Activated T-helper 2 cell treated with anti-CD3 and anti-CD28 coated beads, Interferon-gamma antibody, Interleukin-2, Interleukin-4, amounts not matched to agents 10 μg/mL and 5 μg/mL and 100 μg/mL, durations not matched to agents 14 hours and 24 hours and 36 hours (primary cell): Measurements from ENCODE around the gene CAMTA1. TPM values are rescaled to one million over a fixed set of nuclear protein-coding genes. Genes with fewer than 3 reads are reported as not detected.

ENCODE experiments used
- DNase-seq: peaks from one replicate; pipeline ENCODE4 v3.0.0; 2021; ENCODE audit warnings: low spot score
- H3K27ac Mint-ChIP-seq: one replicate; pipeline ENCODE4 v1.8.0; 2021; ENCODE audit warnings: mixed read lengths
- H3K27me3 Mint-ChIP-seq: one replicate; pipeline ENCODE4 v1.8.0; 2021; ENCODE audit warnings: low read depth, mixed read lengths
- H3K36me3 Mint-ChIP-seq: one replicate; pipeline ENCODE4 v1.8.0; 2021; ENCODE audit warnings: low read depth, mixed read lengths
- H3K4me1 Mint-ChIP-seq: one replicate; pipeline ENCODE4 v1.8.0; 2021; ENCODE audit warnings: low read depth, mixed read lengths
- H3K4me3 Mint-ChIP-seq: one replicate; pipeline ENCODE4 v1.8.0; 2021; ENCODE audit warnings: low read depth, mild to moderate bottlenecking, moderate library complexity, mixed read lengths
- H3K9me3 Mint-ChIP-seq: one replicate; pipeline ENCODE4 v1.8.0; 2021; ENCODE audit warnings: mixed read lengths
- intact Hi-C: fragments of 100-400 bp; cut with micrococcal nuclease; formaldehyde crosslinking; loops from one replicate; pipeline ENCODE4 v1.15.1; 2023
- total RNA-seq: library from RNA; stranded (reverse); gene quantifications from 2 replicates; pipeline ENCODE4 v1.2.3, GENCODE V29; 2022

Gene CAMTA1
- total RNA-seq, 1 donor from 2014 or later, result 62.9 TPM

- H3K27ac Mint-ChIP-seq, result no peak overlapping the region
- no peak for DNase-seq
- H3K9me3 Mint-ChIP-seq, result no peaks in the 10 kb centered on the region
- no peaks in the 10 kb centered on the region for H3K36me3 Mint-ChIP-seq
- intact Hi-C loops, result no loop called here
- no peaks in the 10 kb centered on the region for H3K27me3 Mint-ChIP-seq
- H3K4me3 Mint-ChIP-seq, result no peak overlapping the region
- no peaks in the 10 kb centered on the region for H3K4me1 Mint-ChIP-seq
Measured at GRCh38 chr1:7346600-7347570, 561.6 kb downstream of the CAMTA1 start.

GRCh38 chr1:7348073-7348472 lies 562.8 kb downstream of the CAMTA1 start:
- Mint-ChIP-seq H3K9me3 (no peaks in the 10 kb centered on the region), H3K4me3 (no peak overlapping the region), H3K4me1 (no peaks in the 10 kb centered on the region), H3K27me3 (no peaks in the 10 kb centered on the region), H3K36me3 (no peaks in the 10 kb centered on the region), H3K27ac (no peak overlapping the region)
- intact Hi-C loops, result no loop called here
- DNase-seq, result no peak

DNA sequence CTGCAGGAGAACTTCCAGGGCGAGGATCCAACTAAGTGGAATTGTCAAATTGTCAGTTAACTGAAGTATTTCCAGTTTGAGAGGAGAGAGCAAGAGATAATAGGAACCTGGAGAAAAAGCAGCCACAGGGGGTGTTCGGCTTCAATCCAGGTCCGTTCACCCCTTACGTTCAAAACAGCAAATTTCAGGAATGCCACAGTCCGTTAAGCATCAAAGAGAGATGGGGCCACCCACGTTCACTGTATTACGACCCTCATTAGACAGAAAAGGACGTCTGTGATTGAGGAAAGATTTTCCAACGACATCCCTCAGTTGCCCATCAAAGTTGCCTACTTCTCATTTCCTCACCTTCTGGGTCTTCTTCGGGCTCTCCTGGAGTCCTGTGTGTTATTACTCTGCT lies 563.3 kb downstream of the CAMTA1 start:
- Mint-ChIP-seq H3K4me1 (no peaks in the 10 kb centered on the region), H3K27ac (no peak overlapping the region), H3K36me3 (no peaks in the 10 kb centered on the region), H3K4me3 (no peak overlapping the region), H3K9me3 (no peaks in the 10 kb centered on the region), H3K27me3 (no peaks in the 10 kb centered on the region)
- intact Hi-C loops, result no loop called here
- DNase-seq, result no peak

DNA sequence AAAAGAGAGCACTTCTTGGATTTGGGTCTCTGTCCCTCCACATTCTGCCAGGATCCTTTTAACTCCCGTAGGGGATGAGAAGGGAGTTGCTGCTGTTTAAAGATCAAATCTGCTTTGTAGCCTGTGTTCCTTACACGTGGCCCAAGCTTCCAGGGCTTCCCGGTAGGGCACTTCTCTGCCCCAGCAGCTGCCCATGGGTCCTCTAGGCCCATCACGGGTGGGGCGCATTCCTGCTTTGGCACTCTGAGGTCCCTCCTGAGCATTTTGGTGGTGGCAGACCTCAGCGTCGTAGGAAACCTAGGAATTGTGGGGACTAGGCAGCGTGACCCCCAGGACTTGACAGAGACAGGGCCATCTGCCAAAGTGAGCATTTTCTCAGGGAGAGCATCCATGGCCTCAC lies 565.5 kb downstream of the CAMTA1 start:
- intact Hi-C loops, result no loop called here
- no peak for DNase-seq
- Mint-ChIP-seq H3K4me3 (no peak overlapping the region), H3K36me3 (no peaks in the 10 kb centered on the region), H3K9me3 (no peaks in the 10 kb centered on the region), H3K27ac (no peak overlapping the region), H3K4me1 (no peaks in the 10 kb centered on the region), H3K27me3 (no peaks in the 10 kb centered on the region)

GRCh38 chr1:7351649-7352048 lies 566.4 kb downstream of the CAMTA1 start:
- Mint-ChIP-seq H3K4me1 (no peaks in the 10 kb centered on the region), H3K27ac (no peak overlapping the region), H3K36me3 (no peaks in the 10 kb centered on the region), H3K9me3 (no peaks in the 10 kb centered on the region), H3K4me3 (no peak overlapping the region), H3K27me3 (no peaks in the 10 kb centered on the region)
- intact Hi-C loops, result no loop called here
- no peak for DNase-seq

DNA sequence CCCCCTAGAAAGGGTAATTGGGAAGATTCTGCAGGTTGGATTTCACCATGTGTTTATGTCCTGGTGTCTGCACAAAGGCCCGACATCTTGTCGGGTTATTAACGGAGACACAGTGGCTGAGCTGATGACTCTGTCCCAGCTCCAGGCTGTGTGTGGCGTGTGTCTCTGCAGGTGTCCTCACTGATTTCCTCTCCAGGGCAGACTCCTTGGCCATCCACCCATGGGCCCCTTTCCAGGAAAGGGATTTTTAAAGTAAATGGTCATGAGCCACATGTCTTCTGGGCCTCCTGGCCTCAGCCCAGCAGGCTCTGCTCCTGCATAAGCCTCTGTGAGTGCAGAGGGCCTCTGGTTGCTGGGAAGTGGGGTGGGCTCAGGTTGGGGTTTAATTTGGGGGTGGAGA lies 567.1 kb downstream of the CAMTA1 start:
- H3K27ac Mint-ChIP-seq, result no peak overlapping the region
- DNase-seq, result no peak
- H3K36me3 Mint-ChIP-seq, result no peaks in the 10 kb centered on the region
- no peak overlapping the region for H3K4me3 Mint-ChIP-seq
- no peaks in the 10 kb centered on the region for H3K4me1 Mint-ChIP-seq
- H3K27me3 Mint-ChIP-seq, result no peaks in the 10 kb centered on the region
- no peaks in the 10 kb centered on the region for H3K9me3 Mint-ChIP-seq
- intact Hi-C loops, result no loop called here

DNA sequence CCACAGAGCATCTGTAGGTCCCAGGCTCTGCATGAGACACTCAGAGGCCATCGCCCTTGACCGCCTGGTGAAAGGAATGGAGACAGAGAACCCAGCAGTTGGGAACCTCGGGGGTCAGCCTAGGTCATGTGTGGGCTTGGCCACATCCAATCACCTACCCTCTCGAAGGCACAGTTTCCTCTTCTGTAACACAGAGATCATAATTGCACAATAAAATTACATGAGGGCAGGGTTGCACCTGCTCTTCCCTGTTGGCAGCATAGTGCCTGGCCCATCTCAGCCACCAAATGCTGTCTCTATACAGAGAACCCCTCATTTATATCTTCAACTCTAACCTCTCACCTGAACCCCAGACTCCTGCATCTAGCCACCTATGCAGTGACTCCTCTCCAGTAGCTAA lies 567.7 kb downstream of the CAMTA1 start:
- H3K27me3 Mint-ChIP-seq, result no peaks in the 10 kb centered on the region
- no peaks in the 10 kb centered on the region for H3K36me3 Mint-ChIP-seq
- intact Hi-C loops, result no loop called here
- H3K4me1 Mint-ChIP-seq, result no peaks in the 10 kb centered on the region
- no peaks in the 10 kb centered on the region for H3K9me3 Mint-ChIP-seq
- no peak overlapping the region for H3K4me3 Mint-ChIP-seq
- DNase-seq, result no peak
- H3K27ac Mint-ChIP-seq, result no peak overlapping the region

DNA sequence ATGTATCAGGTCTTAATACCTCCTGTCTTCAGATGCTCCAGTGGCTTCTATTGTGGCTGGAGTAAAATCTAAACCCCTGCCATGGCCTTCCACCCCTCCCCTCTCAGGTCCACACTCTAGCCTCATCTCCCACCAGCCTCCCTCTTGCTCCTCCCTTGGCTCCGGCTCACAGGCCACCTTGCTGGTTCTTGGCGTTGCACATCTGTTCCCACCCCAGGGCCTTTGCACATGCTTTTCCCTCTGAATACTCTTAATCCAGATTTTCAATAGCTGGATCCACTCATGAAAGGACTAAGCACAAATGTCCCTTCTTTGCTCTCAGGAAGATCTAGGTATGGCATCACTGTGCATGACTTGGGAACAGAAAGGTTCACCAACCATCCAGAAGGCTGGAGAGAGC lies 570.4 kb downstream of the CAMTA1 start:
- no peak overlapping the region for H3K4me3 Mint-ChIP-seq
- intact Hi-C loops, result no loop called here
- no peak for DNase-seq
- H3K36me3 Mint-ChIP-seq, result no peaks in the 10 kb centered on the region
- no peak overlapping the region for H3K27ac Mint-ChIP-seq
- no peaks in the 10 kb centered on the region for H3K27me3 Mint-ChIP-seq
- H3K9me3 Mint-ChIP-seq, result no peaks in the 10 kb centered on the region
- H3K4me1 Mint-ChIP-seq, result no peaks in the 10 kb centered on the region

- Mint-ChIP-seq H3K4me1 (no peaks in the 10 kb centered on the region), H3K27ac (no peak overlapping the region), H3K36me3 (no peaks in the 10 kb centered on the region), H3K4me3 (no peak overlapping the region), H3K9me3 (no peaks in the 10 kb centered on the region), H3K27me3 (no peaks in the 10 kb centered on the region)
- intact Hi-C loops, result no loop called here
- DNase-seq, result no peak
Measured at GRCh38 chr1:7356079-7356478, 570.8 kb downstream of the CAMTA1 start.

- H3K4me3 Mint-ChIP-seq, result no peak overlapping the region
- intact Hi-C loops, result no loop called here
- no peaks in the 10 kb centered on the region for H3K27me3 Mint-ChIP-seq
- H3K9me3 Mint-ChIP-seq, result no peaks in the 10 kb centered on the region
- H3K27ac Mint-ChIP-seq, result no peak overlapping the region
- DNase-seq, result no peak
- no peaks in the 10 kb centered on the region for H3K36me3 Mint-ChIP-seq
- H3K4me1 Mint-ChIP-seq, result no peaks in the 10 kb centered on the region
Measured at GRCh38 chr1:7358425-7358824, 573.2 kb downstream of the CAMTA1 start.

DNA sequence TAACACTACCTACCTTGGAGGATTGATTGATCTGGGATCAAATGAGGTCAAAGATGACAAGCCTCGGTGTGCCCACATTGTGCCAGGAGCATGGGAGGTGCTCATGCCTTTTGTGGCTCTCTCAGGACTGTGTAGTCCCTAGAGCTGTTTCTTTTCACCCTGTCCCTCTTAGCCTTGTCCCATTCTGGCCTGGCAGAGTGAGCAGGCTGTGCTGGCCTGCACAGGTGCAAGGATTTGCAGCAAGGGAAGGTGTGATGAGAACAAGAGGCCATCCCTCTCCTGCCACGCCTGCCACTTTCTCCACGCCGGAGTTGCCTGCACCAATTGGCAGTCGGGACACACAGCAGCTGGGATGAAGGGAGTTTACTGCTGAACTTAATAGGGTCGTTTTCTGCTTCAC lies 575.3 kb downstream of the CAMTA1 start:
- no peak for DNase-seq
- intact Hi-C loops, result no loop called here

GRCh38 chr1:7362947-7363346 lies 577.7 kb downstream of the CAMTA1 start:
- no peaks in the 10 kb centered on the region for H3K4me1 Mint-ChIP-seq
- intact Hi-C loops, result no loop called here

More for the DNA sequence above, 575.3 kb downstream of the CAMTA1 start:
- no peaks in the 10 kb centered on the region for H3K4me1 Mint-ChIP-seq
- no peaks in the 10 kb centered on the region for H3K9me3 Mint-ChIP-seq
- no peaks in the 10 kb centered on the region for H3K36me3 Mint-ChIP-seq
- no peak overlapping the region for H3K27ac Mint-ChIP-seq
- H3K27me3 Mint-ChIP-seq, result no peaks in the 10 kb centered on the region
- no peak overlapping the region for H3K4me3 Mint-ChIP-seq

DNA sequence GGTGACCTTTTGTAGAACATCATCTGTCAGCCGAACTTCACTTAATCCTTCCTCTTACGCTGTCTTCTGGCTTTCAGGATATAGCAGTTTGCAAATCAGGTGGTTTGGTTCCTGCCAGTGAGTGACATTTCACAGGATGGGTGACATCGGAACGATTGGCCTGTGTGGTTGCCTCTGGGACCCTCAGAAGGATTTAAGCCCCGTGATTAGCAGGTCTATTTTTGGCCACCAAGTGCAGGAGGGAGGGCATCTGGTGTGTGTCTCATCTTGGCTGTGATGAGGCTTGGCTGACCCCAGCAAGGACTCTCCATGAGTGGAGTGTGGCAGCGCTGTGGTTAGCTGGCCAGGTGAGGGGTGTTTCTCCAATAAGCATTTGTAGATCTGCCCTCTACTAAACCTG lies 578.2 kb downstream of the CAMTA1 start:
- no peak overlapping the region for H3K27ac Mint-ChIP-seq
- DNase-seq, result no peak

More at GRCh38 chr1:7362947-7363346, 577.7 kb downstream of the CAMTA1 start:
- DNase-seq, result no peak
- no peak overlapping the region for H3K27ac Mint-ChIP-seq
- no peak overlapping the region for H3K4me3 Mint-ChIP-seq
- H3K9me3 Mint-ChIP-seq, result no peaks in the 10 kb centered on the region
- H3K36me3 Mint-ChIP-seq, result no peaks in the 10 kb centered on the region
- H3K27me3 Mint-ChIP-seq, result no peaks in the 10 kb centered on the region

More for the DNA sequence above, 578.2 kb downstream of the CAMTA1 start:
- Mint-ChIP-seq H3K4me3 (no peak overlapping the region), H3K9me3 (no peaks in the 10 kb centered on the region), H3K36me3 (no peaks in the 10 kb centered on the region), H3K27me3 (no peaks in the 10 kb centered on the region), H3K4me1 (no peaks in the 10 kb centered on the region)
- intact Hi-C loops, result no loop called here
